Measurements from ENCODE around the gene BCAR3. TPM values are rescaled to one million over a fixed set of nuclear protein-coding genes. Genes with fewer than 3 reads are reported as not detected.

BCAR3 gene
- total and polyA plus RNA-seq, 2 of the 4 experiments (the other 2 are of a cell fraction), result 41.4 to 46.4 TPM

DNA sequence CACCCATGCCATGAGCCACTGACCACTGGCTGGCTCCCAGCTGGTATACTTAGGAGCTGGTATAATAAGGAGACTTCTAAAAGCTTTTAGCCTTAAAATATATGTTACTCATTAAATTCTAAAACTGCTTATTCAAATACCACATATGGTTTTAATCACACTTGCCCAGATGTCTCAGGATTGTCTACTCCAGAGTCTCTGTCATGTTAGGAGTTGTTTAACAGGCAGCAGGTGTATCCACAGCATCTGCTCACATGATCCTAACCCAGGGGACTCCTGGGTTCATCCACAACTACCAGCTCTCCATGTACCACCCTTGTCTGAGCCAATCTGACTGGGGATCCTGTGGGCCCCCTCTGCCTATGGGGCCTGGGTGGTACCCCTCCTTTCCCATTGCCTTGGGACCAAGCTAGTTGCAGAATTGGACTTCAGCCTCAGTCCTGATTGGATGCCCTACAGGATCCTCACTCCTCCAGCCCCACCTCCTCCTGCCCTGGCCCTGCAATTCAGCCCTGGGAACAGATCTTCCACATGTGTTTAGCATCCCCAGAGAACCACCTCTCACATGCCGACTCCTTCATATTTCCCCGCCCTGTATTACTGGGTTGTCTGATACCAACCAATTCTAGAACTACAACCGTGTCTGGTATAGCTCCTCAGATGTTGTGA, 61.3 kb downstream of the BCAR3 start:
- BruUV-seq (replicated peaks), result no TSS peak
- Histone ChIP-seq H3K23ac (ENCODE audit: low read depth, low read length) (no peak overlapping the region), H3K4ac (ENCODE audit: low read depth, low read length) (no peak overlapping the region), H3K27ac (ENCODE audit: insufficient read depth, low read length) (no peak overlapping the region), H2AK5ac (ENCODE audit: low read depth, low read length) (no peak overlapping the region), H3K4me1 (ENCODE audit: control insufficient read depth, insufficient read depth, low read length) (peaks cover 46% of the 10 kb centered on the region), H3K4me3 (ENCODE audit: insufficient read depth, low read depth, low read length) (no peak overlapping the region), H3K27me3 (ENCODE audit: control insufficient read depth, insufficient read depth, low read length) (no peaks in the 10 kb centered on the region), H4K5ac (ENCODE audit: low read depth, low read length) (no peak overlapping the region), H4K8ac (ENCODE audit: low read depth in 2 of 2, low read length in 2 of 2) (no peak overlapping the region), H2AFZ (replicated peaks; ENCODE audit: low read length, poor library complexity) (peak overlapping the region; percentile 38), H4K20me1 (ENCODE audit: insufficient read depth, low read length) (peaks cover 92% of the 10 kb centered on the region), H3K4me2 (ENCODE audit: low read depth, low read length) (no peak overlapping the region), H3K18ac (ENCODE audit: low read depth, low read length) (no peak overlapping the region), H3K14ac (replicated peaks; ENCODE audit: low read depth, low read length) (no peak overlapping the region), H2BK20ac (ENCODE audit: low read depth, low read length) (no peak overlapping the region), H2BK120ac (ENCODE audit: low read depth, low read length) (no peak overlapping the region), H3K56ac (ENCODE audit: extremely low read depth, insufficient read depth, low read length) (no peak overlapping the region), H4K91ac (ENCODE audit: insufficient read depth, low read depth, low read length) (no peak overlapping the region), H3K9me1 (ENCODE audit: insufficient read depth, low read length) (peaks cover 63% of the 10 kb centered on the region), H3K79me1 (ENCODE audit: low read depth in 1 of 2, low read length in 2 of 2) (peaks cover 45 to 90% of the 10 kb centered on the region in 2 experiments), H3K9me3 (ENCODE audit: control insufficient read depth, insufficient read depth, low read length) (no peaks in the 10 kb centered on the region), H3K36me3 (ENCODE audit: control insufficient read depth, insufficient read depth, low read length) (peaks cover 2% of the 10 kb centered on the region; the same call in 1 of the 2 replicates), H2BK15ac (ENCODE audit: low read depth, low read length) (no peak overlapping the region), H3K9ac (ENCODE audit: low read depth, low read length) (no peak overlapping the region), H2BK5ac (ENCODE audit: low read depth, low read length, poor library complexity, severe bottlenecking) (no peak overlapping the region), H2AK9ac (replicated peaks; ENCODE audit: low read depth, low read length, poor library complexity) (no peak overlapping the region)
- dilution Hi-C loops (cut with HindIII; ENCODE audit: low sequenced_read_pairs, unreplicated experiment) (no loop called here), intact Hi-C loops (cut with micrococcal nuclease) (no loop called here), in situ Hi-C loops (cut with MboI; ENCODE audit: low sequenced_read_pairs) (loop anchor here (10.0 kb wide), 1 partner anchor 176 kb away; the partner anchor contains the start of gene FNBP1L)
- ATAC-seq (ENCODE audit: low read depth), result no peak
- CTCF ChIA-PET, result interaction anchor here (0.7 to 0.9 kb wide), 2 partner anchors 194 to 224 kb away, joined by 3 read pairs; no protein-coding TSS in a partner anchor
- POLR2A ChIA-PET (ENCODE audit: unreplicated experiment), result no interaction called here
- 94% methylated on average over 3 of the region's 3 CpGs; no CpG with 5 or more reads in 1 of the 2 experiments for WGBS, 2 experiments (ENCODE audit: extremely low coverage in 2 of 2, insufficient read length in 1 of 2)
- TF ChIP-seq BHLHE40 (IDR thresholded peaks at IDR 0.05; ENCODE audit: low read depth, low read length) (no peak), SMC3 (IDR thresholded peaks at IDR 0.05; ENCODE audit: low read depth, low read length) (no peak), RAD21 (IDR thresholded peaks at IDR 0.05; ENCODE audit: low read length) (no peak), POLR2A (IDR thresholded peaks at IDR 0.05; ENCODE audit: low read depth, low read length) (no peak)
- DNase-seq, result peak; percentile 66

Data from IMR-90 (cell line).